Activated T-cell treated with anti-CD3 and anti-CD28 coated beads for 4 hours (primary cell): ENCODE measurements around the gene CCHCR1.

Experiments used
- DNase-seq: peaks from one replicate; pipeline ENCODE4 v3.0.0-alpha.2; 2020

Gene CCHCR1

GRCh38 chr6:31161216-31162126, 3.9 kb upstream of the CCHCR1 start:
- no peak for DNase-seq

GRCh38 chr6:31158863-31159855, 1.6 kb upstream of the CCHCR1 start:
- no peak for DNase-seq

GRCh38 chr6:31158140-31158862, 699 bp upstream of the CCHCR1 start, which contains the start of gene TCF19:
Gene TCF19, plus strand, starts transcription at chr6:31158589. Its CDS starts 881 bp downstream, at chr6:31159470.
- peak; percentile 98 for DNase-seq

GRCh38 chr6:31156641-31157040, 961 bp downstream of the CCHCR1 start:
- no peak for DNase-seq

GRCh38 chr6:31154436-31154835, 3.2 kb downstream of the CCHCR1 start:
- DNase-seq: no peak

GRCh38 chr6:31152781-31153180, 4.8 kb downstream of the CCHCR1 start:
- no peak for DNase-seq

- no peak for DNase-seq
These were observed 7.7 kb downstream of the CCHCR1 start for GRCh38 chr6:31149827-31150447.

- DNase-seq: no peak
These were observed 12.2 kb downstream of the CCHCR1 start for GRCh38 chr6:31145386-31145785.

GRCh38 chr6:31144970-31145340, 12.6 kb downstream of the CCHCR1 start:
- no peak for DNase-seq

GRCh38 chr6:31144296-31144969, 13.2 kb downstream of the CCHCR1 start:
- no peak for DNase-seq

GRCh38 chr6:31143148-31143547, 14.5 kb downstream of the CCHCR1 start:
- no peak for DNase-seq

GRCh38 chr6:31142361-31142761, 15.2 kb downstream of the CCHCR1 start:
- DNase-seq: no peak

- DNase-seq: no peak
These were observed 17.0 kb downstream of the CCHCR1 start for GRCh38 chr6:31140643-31141042.

- DNase-seq: no peak
These were observed 18.0 kb downstream of the CCHCR1 start for GRCh38 chr6:31139599-31139998.

- DNase-seq: no peak
These were observed 18.6 kb downstream of the CCHCR1 start, which contains the start of gene PSORS1C2 for GRCh38 chr6:31138982-31139381. Gene PSORS1C2, minus strand, starts transcription at chr6:31139066. Its CDS starts 40 bp downstream, at chr6:31139026.

- DNase-seq: no peak
These were observed 21.9 kb downstream of the CCHCR1 start for GRCh38 chr6:31135710-31136109.

GRCh38 chr6:31132806-31133205, 24.8 kb downstream of the CCHCR1 start:
- no peak for DNase-seq

GRCh38 chr6:31131595-31131994, 26.0 kb downstream of the CCHCR1 start:
- DNase-seq: no peak

- no peak for DNase-seq
These were observed 26.9 kb downstream of the CCHCR1 start for GRCh38 chr6:31130751-31131150.

GRCh38 chr6:31129130-31129529, 28.5 kb downstream of the CCHCR1 start:
- no peak for DNase-seq

- peak; percentile 67 for DNase-seq
These were observed 29.4 kb downstream of the CCHCR1 start for GRCh38 chr6:31128093-31128676.
